ENCODE data around the gene EVA1A. TPM values are rescaled to one million over a fixed set of nuclear protein-coding genes. Genes with fewer than 3 reads are reported as not detected.

The EVA1A gene
- total and polyA plus RNA-seq, 4 donors, result 30.1 to 102 (median 43.5) TPM

DNA sequence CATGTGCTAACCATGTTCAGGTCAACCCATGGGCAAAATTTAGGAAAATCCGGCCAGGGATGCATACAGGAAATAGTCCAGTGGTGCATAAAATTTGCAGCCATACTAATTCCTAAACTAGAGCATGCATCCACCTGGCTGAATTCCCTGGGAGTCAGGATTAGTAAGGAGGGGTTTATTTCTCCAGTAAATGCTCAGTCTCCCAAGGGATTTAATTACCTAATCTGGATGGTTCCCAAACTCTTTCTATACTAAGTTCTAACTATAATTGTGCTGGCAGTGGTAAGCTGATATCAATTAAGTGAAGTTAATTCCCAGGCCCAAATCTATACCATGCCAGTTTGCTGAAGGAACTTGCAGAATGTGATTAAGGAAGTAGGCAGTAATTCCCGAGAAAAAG is 26.2 kb upstream of the EVA1A start:
- TF ChIP-seq CTCF (IDR thresholded peaks at IDR 0.05; ENCODE audit: control extremely low read depth, extremely low read depth), result no peak
- no peaks in the 10 kb centered on the region for H3K9me3 ChIP-seq (ENCODE audit: control insufficient read depth in 4 of 4, insufficient read depth in 3 of 4, low read length in 3 of 4)
- no peaks in the 10 kb centered on the region for H3K36me3 ChIP-seq (ENCODE audit: control insufficient read depth in 4 of 4, insufficient read depth in 4 of 4, low read length in 4 of 4)
- 90 to 96% methylated on average over 2 of the region's 2 CpGs for WGBS, 2 donors
- DNase-seq (no peak), ATAC-seq (ENCODE audit: insufficient read depth, low FRiP score) (no peak)
- no peak overlapping the region for H3K9ac ChIP-seq (ENCODE audit: insufficient read depth in 1 of 2, low read length in 2 of 2)
- no peak overlapping the region for H3K4me3 ChIP-seq
- peaks cover 0 to 9% (median 6%) of the 10 kb centered on the region in 5 donors for H3K4me1 ChIP-seq (ENCODE audit: control insufficient read depth in 5 of 5, insufficient read depth in 5 of 5, low read length in 5 of 5)
- H3K27me3 ChIP-seq (ENCODE audit: control insufficient read depth in 3 of 3, insufficient read depth in 3 of 3, low read length in 2 of 3), result no peaks in the 10 kb centered on the region
- no peak overlapping the region for H3K27ac ChIP-seq (ENCODE audit: low read depth in 1 of 2, low read length in 1 of 2)

DNA sequence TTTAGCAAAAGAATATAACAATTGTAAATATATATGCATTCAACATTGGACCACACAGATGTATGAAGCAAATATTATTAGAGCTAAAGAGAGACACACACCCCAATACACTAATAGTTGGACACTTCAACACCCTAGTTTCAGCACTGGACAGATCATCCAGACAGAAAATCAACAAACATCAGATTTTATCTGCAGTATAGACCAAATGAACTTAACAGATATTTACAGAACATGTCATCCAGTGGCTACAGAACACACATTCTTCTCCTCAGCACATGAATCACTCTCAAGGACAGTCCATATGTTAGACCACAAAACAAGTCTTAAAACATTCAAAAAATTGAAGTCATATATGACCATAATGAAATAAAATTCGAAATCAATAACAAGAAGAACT is 22.1 kb upstream of the EVA1A start:
- no peak for TF ChIP-seq CTCF (IDR thresholded peaks at IDR 0.05; ENCODE audit: control extremely low read depth, extremely low read depth)
- no peak overlapping the region for H3K4me3 ChIP-seq
- ATAC-seq (ENCODE audit: insufficient read depth, low FRiP score) (no peak), DNase-seq (no peak)
- peaks cover 0 to 2% (median 0%) of the 10 kb centered on the region in 5 donors for H3K4me1 ChIP-seq (ENCODE audit: control insufficient read depth in 5 of 5, insufficient read depth in 5 of 5, low read length in 5 of 5)
- no peak overlapping the region for H3K9ac ChIP-seq (ENCODE audit: insufficient read depth in 1 of 2, low read length in 2 of 2)
- 84 to 88% methylated on average over 1 of the region's 1 CpG for WGBS, 2 donors
- H3K27ac ChIP-seq (ENCODE audit: low read depth in 1 of 2, low read length in 1 of 2), result no peak overlapping the region
- peaks cover 0 to 3% (median 0%) of the 10 kb centered on the region in 4 donors for H3K9me3 ChIP-seq (ENCODE audit: control insufficient read depth in 4 of 4, insufficient read depth in 3 of 4, low read length in 3 of 4)
- no peaks in the 10 kb centered on the region for H3K27me3 ChIP-seq (ENCODE audit: control insufficient read depth in 3 of 3, insufficient read depth in 3 of 3, low read length in 2 of 3)
- H3K36me3 ChIP-seq (ENCODE audit: control insufficient read depth in 4 of 4, insufficient read depth in 4 of 4, low read length in 4 of 4), result no peaks in the 10 kb centered on the region

DNA sequence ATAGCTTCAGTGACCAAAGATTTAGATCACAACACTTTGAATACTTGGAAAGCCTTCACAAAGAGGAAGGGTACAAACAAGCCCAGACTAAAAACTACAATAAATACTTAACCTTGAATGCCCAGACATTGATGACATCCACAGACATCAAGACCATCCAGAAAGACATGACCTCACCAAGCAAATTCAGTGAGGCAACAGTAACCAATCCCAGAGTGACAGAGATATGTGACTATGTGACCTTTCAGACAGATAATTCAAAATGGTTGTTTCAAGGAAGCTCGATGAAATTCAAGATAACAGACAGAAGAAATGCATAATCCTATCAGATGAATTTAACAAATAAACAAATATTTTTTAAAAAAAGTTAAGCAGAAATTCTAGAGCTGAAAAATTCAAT is 19.9 kb upstream of the EVA1A start:
- Histone ChIP-seq H3K4me1 (ENCODE audit: control insufficient read depth in 5 of 5, insufficient read depth in 5 of 5, low read length in 5 of 5) (peaks cover 0 to 2% (median 0%) of the 10 kb centered on the region in 5 donors), H3K27me3 (ENCODE audit: control insufficient read depth in 3 of 3, insufficient read depth in 3 of 3, low read length in 2 of 3) (no peaks in the 10 kb centered on the region), H3K9ac (ENCODE audit: insufficient read depth in 1 of 2, low read length in 2 of 2) (no peak overlapping the region), H3K36me3 (ENCODE audit: control insufficient read depth in 4 of 4, insufficient read depth in 4 of 4, low read length in 4 of 4) (no peaks in the 10 kb centered on the region), H3K27ac (ENCODE audit: low read depth in 1 of 2, low read length in 1 of 2) (no peak overlapping the region), H3K4me3 (no peak overlapping the region), H3K9me3 (ENCODE audit: control insufficient read depth in 4 of 4, insufficient read depth in 3 of 4, low read length in 3 of 4) (peaks cover 0 to 3% (median 0%) of the 10 kb centered on the region in 4 donors)
- 90 to 91% methylated on average over 1 of the region's 1 CpG for WGBS, 2 donors
- TF ChIP-seq CTCF (IDR thresholded peaks at IDR 0.05; ENCODE audit: control extremely low read depth, extremely low read depth), result no peak
- ATAC-seq (ENCODE audit: insufficient read depth, low FRiP score), result no peak
- no peak for DNase-seq

DNA sequence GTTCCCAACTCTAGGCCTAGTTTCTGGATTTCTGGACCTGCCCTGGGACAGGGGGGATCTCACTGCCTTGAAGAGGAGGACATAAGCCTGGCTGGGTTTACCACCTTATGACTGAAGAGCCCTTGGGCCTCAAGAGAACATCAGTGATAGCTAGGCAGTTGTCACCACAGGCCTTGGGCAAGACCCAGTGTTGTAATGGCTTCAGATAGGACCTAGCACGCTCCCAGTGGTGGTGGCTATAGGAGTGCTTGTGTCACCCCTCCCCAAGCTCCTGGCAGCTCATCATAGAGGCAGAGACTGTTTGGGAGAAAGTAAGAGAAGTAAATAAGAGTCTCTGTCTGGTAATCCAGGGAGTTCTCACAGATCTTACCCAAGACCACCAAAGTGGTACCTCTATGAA is 19.4 kb upstream of the EVA1A start:
- 87 to 88% methylated on average over 1 of the region's 1 CpG for WGBS, 2 donors
- ATAC-seq (ENCODE audit: insufficient read depth, low FRiP score), result no peak
- H3K4me1 ChIP-seq (ENCODE audit: control insufficient read depth in 5 of 5, insufficient read depth in 5 of 5, low read length in 5 of 5), result peaks cover 0 to 2% (median 0%) of the 10 kb centered on the region in 5 donors
- no peak for TF ChIP-seq CTCF (IDR thresholded peaks at IDR 0.05; ENCODE audit: control extremely low read depth, extremely low read depth)
- no peak for DNase-seq
- no peaks in the 10 kb centered on the region for H3K27me3 ChIP-seq (ENCODE audit: control insufficient read depth in 3 of 3, insufficient read depth in 3 of 3, low read length in 2 of 3)
- no peak overlapping the region for H3K9ac ChIP-seq (ENCODE audit: insufficient read depth in 1 of 2, low read length in 2 of 2)
- H3K9me3 ChIP-seq (ENCODE audit: control insufficient read depth in 4 of 4, insufficient read depth in 3 of 4, low read length in 3 of 4), result peaks cover 0 to 3% (median 0%) of the 10 kb centered on the region in 4 donors
- no peaks in the 10 kb centered on the region for H3K36me3 ChIP-seq (ENCODE audit: control insufficient read depth in 4 of 4, insufficient read depth in 4 of 4, low read length in 4 of 4)
- no peak overlapping the region for H3K4me3 ChIP-seq
- H3K27ac ChIP-seq (ENCODE audit: low read depth in 1 of 2, low read length in 1 of 2), result no peak overlapping the region
